HEK293 (cell line): ENCODE results near the gene NDRG4.

Source experiments
- BCL11A ChIP-seq: fragments of 450-650 bp; formaldehyde crosslinking; IDR thresholded peaks from 2 replicates; pipeline ENCODE4 v1.5.1; 2016; ENCODE audit warnings: low read depth, missing biosample characterization, missing genetic modification characterization
- GLI2 ChIP-seq: fragments of 450-650 bp; formaldehyde crosslinking; IDR thresholded peaks from 2 replicates; pipeline ENCODE4; 2017; ENCODE audit warnings: missing biosample characterization, missing genetic modification characterization, low read depth, borderline replicate concordance
- HOXA7 ChIP-seq: sonication (generic); formaldehyde crosslinking; IDR thresholded peaks from 2 replicates; pipeline ENCODE4 v1.8.1; 2022; ENCODE audit warnings: missing genetic modification reagents, borderline replicate concordance
- HOXD13 ChIP-seq: sonication (generic); formaldehyde crosslinking; IDR thresholded peaks from 2 replicates; pipeline ENCODE4 v1.8.0; 2022; ENCODE audit warnings: missing genetic modification reagents, borderline replicate concordance
- KLF9 ChIP-seq: fragments of 450-650 bp; formaldehyde crosslinking; IDR thresholded peaks from 2 replicates; pipeline ENCODE4 v1.5.1; 2016; ENCODE audit warnings: missing biosample characterization, missing genetic modification characterization, low read depth
- MYNN ChIP-seq: fragments of 450-650 bp; formaldehyde crosslinking; IDR thresholded peaks from 2 replicates; pipeline ENCODE4 v1.5.1; 2016; ENCODE audit warnings: missing biosample characterization, missing genetic modification characterization, borderline replicate concordance
- OVOL3 ChIP-seq: fragments of 450-650 bp; formaldehyde crosslinking; IDR thresholded peaks from 2 replicates; pipeline ENCODE4 v1.5.1; 2016; ENCODE audit warnings: missing biosample characterization, missing genetic modification characterization
- PATZ1 ChIP-seq: fragments of 450-650 bp; formaldehyde crosslinking; IDR thresholded peaks from 2 replicates; pipeline ENCODE4 v1.5.1; 2016; ENCODE audit warnings: missing biosample characterization, missing genetic modification characterization
- REPIN1 ChIP-seq: fragments of 450-650 bp; formaldehyde crosslinking; IDR thresholded peaks from 2 replicates; pipeline ENCODE4 v1.5.1; 2017; ENCODE audit warnings: missing biosample characterization, missing genetic modification characterization, low read depth
- SCRT2 ChIP-seq: fragments of 450-650 bp; formaldehyde crosslinking; IDR thresholded peaks from 2 replicates; pipeline ENCODE4 v1.5.1; 2016; ENCODE audit warnings: missing biosample characterization, missing genetic modification characterization
- SP2 ChIP-seq: fragments of 450-650 bp; formaldehyde crosslinking; IDR thresholded peaks from 2 replicates; pipeline ENCODE4 v1.5.1; 2016; ENCODE audit warnings: missing biosample characterization, missing genetic modification characterization
- SP3 ChIP-seq: fragments of 450-650 bp; formaldehyde crosslinking; IDR thresholded peaks from 2 replicates; pipeline ENCODE4 v1.5.1; 2016; ENCODE audit warnings: missing biosample characterization, missing genetic modification characterization
- ZBTB21 ChIP-seq: fragments of 450-650 bp; formaldehyde crosslinking; IDR thresholded peaks from 2 replicates; pipeline ENCODE4 v1.5.1; 2017; ENCODE audit warnings: missing biosample characterization, missing genetic modification characterization
- ZBTB26 ChIP-seq: fragments of 450-650 bp; formaldehyde crosslinking; optimal IDR thresholded peaks from 2 replicates; pipeline ENCODE3; 2016; ENCODE audit warnings: missing biosample characterization, mild to moderate bottlenecking, missing genetic modification characterization
- ZFHX2 ChIP-seq: fragments of 450-650 bp; formaldehyde crosslinking; conservative IDR thresholded peaks from 2 replicates; pipeline ENCODE4 v1.5.1; 2016; ENCODE audit warnings: missing biosample characterization, missing genetic modification characterization
- ZFP3 ChIP-seq: fragments of 450-650 bp; formaldehyde crosslinking; IDR thresholded peaks from 2 replicates; pipeline ENCODE4 v1.5.1; 2016; ENCODE audit warnings: low read depth, missing biosample characterization, missing genetic modification characterization
- ZFP69B ChIP-seq: fragments of 450-650 bp; formaldehyde crosslinking; IDR thresholded peaks from 2 replicates; pipeline ENCODE4 v1.5.1; 2016; ENCODE audit warnings: missing biosample characterization, missing genetic modification characterization
- ZNF112 ChIP-seq: fragments of 450-650 bp; formaldehyde crosslinking; IDR thresholded peaks from 2 replicates; pipeline ENCODE4 v1.5.0; 2017; ENCODE audit warnings: missing biosample characterization, missing genetic modification characterization
- ZNF121 ChIP-seq: fragments of 450-650 bp; formaldehyde crosslinking; IDR thresholded peaks from 2 replicates; pipeline ENCODE4 v1.5.1; 2016; ENCODE audit warnings: missing biosample characterization, missing genetic modification characterization
- ZNF138 ChIP-seq: fragments of 450-650 bp; formaldehyde crosslinking; IDR thresholded peaks from 2 replicates; pipeline ENCODE4 v1.5.1; 2016; ENCODE audit warnings: missing biosample characterization, missing genetic modification characterization, borderline replicate concordance
- ZNF140 ChIP-seq: fragments of 450-650 bp; formaldehyde crosslinking; IDR thresholded peaks from 2 replicates; pipeline ENCODE4 v1.5.1; 2016; ENCODE audit warnings: missing biosample characterization, missing genetic modification characterization
- ZNF18 ChIP-seq: fragments of 450-650 bp; formaldehyde crosslinking; IDR thresholded peaks from 2 replicates; pipeline ENCODE4 v1.5.1; 2016; ENCODE audit warnings: missing biosample characterization, missing genetic modification characterization
- ZNF221 ChIP-seq: fragments of 450-650 bp; formaldehyde crosslinking; IDR thresholded peaks from 2 replicates; pipeline ENCODE4 v1.5.1; 2017; ENCODE audit warnings: missing biosample characterization, missing genetic modification characterization, borderline replicate concordance
- ZNF324 ChIP-seq: fragments of 450-650 bp; formaldehyde crosslinking; IDR thresholded peaks from 2 replicates; pipeline ENCODE4 v1.5.1; 2016; ENCODE audit warnings: missing biosample characterization, missing genetic modification characterization
- ZNF335 ChIP-seq: fragments of 450-650 bp; formaldehyde crosslinking; conservative IDR thresholded peaks from 2 replicates; pipeline ENCODE4 v1.5.1; 2016; ENCODE audit warnings: missing biosample characterization, missing genetic modification characterization
- ZNF433 ChIP-seq: fragments of 450-650 bp; formaldehyde crosslinking; IDR thresholded peaks from 2 replicates; pipeline ENCODE4 v1.5.1; 2016; ENCODE audit warnings: missing biosample characterization, missing genetic modification characterization, low read depth
- ZNF473 ChIP-seq: fragments of 450-650 bp; formaldehyde crosslinking; IDR thresholded peaks from 2 replicates; pipeline ENCODE4 v1.5.1; 2017; ENCODE audit warnings: missing biosample characterization, missing genetic modification characterization
- ZNF510 ChIP-seq: fragments of 450-650 bp; formaldehyde crosslinking; IDR thresholded peaks from 2 replicates; pipeline ENCODE4 v1.5.1; 2018; ENCODE audit warnings: mild to moderate bottlenecking, missing genetic modification characterization, missing biosample characterization; ENCODE audit not compliant: insufficient replicate concordance
- ZNF521 ChIP-seq: fragments of 450-650 bp; formaldehyde crosslinking; IDR thresholded peaks from 2 replicates; pipeline ENCODE4 v1.5.1; 2017; ENCODE audit warnings: missing biosample characterization, mild to moderate bottlenecking, missing genetic modification characterization
- ZNF555 ChIP-seq: fragments of 450-650 bp; formaldehyde crosslinking; conservative IDR thresholded peaks from 2 replicates; pipeline ENCODE4 v1.5.1; 2017; ENCODE audit warnings: missing biosample characterization, mild to moderate bottlenecking, missing genetic modification characterization, inconsistent platforms
- ZNF558 ChIP-seq: fragments of 450-650 bp; formaldehyde crosslinking; IDR thresholded peaks from 2 replicates; pipeline ENCODE4 v1.5.1; 2016; ENCODE audit warnings: missing biosample characterization, missing genetic modification characterization
- ZNF561 ChIP-seq: fragments of 450-650 bp; IDR thresholded peaks from 2 replicates; pipeline ENCODE4 v1.5.1; 2018; ENCODE audit warnings: missing biosample characterization, missing genetic modification characterization, borderline replicate concordance
- ZNF580 ChIP-seq: fragments of 450-650 bp; formaldehyde crosslinking; IDR thresholded peaks from 2 replicates; pipeline ENCODE4 v1.5.1; 2016; ENCODE audit warnings: missing biosample characterization, missing genetic modification characterization
- ZSCAN18 ChIP-seq: fragments of 450-650 bp; formaldehyde crosslinking; IDR thresholded peaks from 2 replicates; pipeline ENCODE4 v1.5.1; 2016; ENCODE audit warnings: missing biosample characterization, missing genetic modification characterization
- ZSCAN30 ChIP-seq: fragments of 450-650 bp; IDR thresholded peaks from 2 replicates; pipeline ENCODE4 v1.5.1; 2018; ENCODE audit warnings: missing biosample characterization, mild to moderate bottlenecking, missing genetic modification characterization, moderate library complexity

NDRG4 gene

GRCh38 chr16:58501242-58502131 lies 1.5 kb downstream of the NDRG4 start (continued):
- TF ChIP-seq ZFP69B (tag by site-specific recombination) (no peak), ZNF335 (tag by site-specific recombination) (peak; percentile 100), ZBTB26 (tag by site-specific recombination) (peak; percentile 34), GLI2 (no peak), SCRT2 (tag by site-specific recombination) (0 out of 2 replicates have a peak, but pooled peaks have one; percentile 19), ZSCAN18 (tag by site-specific recombination) (no peak), ZNF140 (no peak), ZNF521 (no peak), ZSCAN30 (tag by site-specific recombination) (no peak), MYNN (tag by site-specific recombination) (no peak), ZNF18 (tag by site-specific recombination) (no peak), ZNF558 (tag by site-specific recombination) (no peak), HOXA7 (CRISPR knock-in tag) (no peak), SP2 (tag by site-specific recombination) (peak; percentile 87), ZNF510 (tag by site-specific recombination) (no peak), ZNF580 (tag by site-specific recombination) (no peak), ZNF221 (tag by site-specific recombination) (no peak), HOXD13 (CRISPR knock-in tag) (no peak), ZBTB21 (tag by site-specific recombination) (peak; percentile 82), OVOL3 (tag by site-specific recombination) (no peak), ZFHX2 (tag by site-specific recombination) (peak; percentile 91), ZFP3 (tag by site-specific recombination) (no peak), ZNF138 (tag by site-specific recombination) (no peak), PATZ1 (peak; percentile 89), ZNF561 (tag by site-specific recombination) (peak; percentile 78), BCL11A (0 out of 2 replicates have a peak, but pooled peaks have one; percentile 36), SP3 (tag by site-specific recombination) (peak; percentile 80), REPIN1 (tag by site-specific recombination) (no peak), ZNF121 (no peak), ZNF433 (tag by site-specific recombination) (no peak), ZNF473 (no peak), KLF9 (tag by site-specific recombination) (peak; percentile 74), ZNF112 (tag by site-specific recombination) (no peak), ZNF324 (no peak), ZNF555 (no peak)
